Measurements from ENCODE around the gene C6orf58.

GRCh38 chr6:127586372-127586771 lies 9.4 kb downstream of the C6orf58 start:
- TF ChIP-seq CTCF (IDR thresholded peaks at IDR 0.05), result no peak
- no peak for TF ChIP-seq POLR2A (IDR thresholded peaks at IDR 0.05)
